SK-N-SH (cell line): ENCODE data around the gene HINFP. TPM values are rescaled to one million over a fixed set of nuclear protein-coding genes. Genes with fewer than 3 reads are reported as not detected.
A peak's percentile ranks its signal among the peaks of the same experiment; 100 is the strongest.

Experiments used
- CTCF ChIA-PET: fragments of 300-600, 350-600 bp; formaldehyde crosslinking; extraction: SDS; loops from one replicate; lab custom pipeline; 2021; lab: Yijun Ruan, JAX
- POLR2A ChIA-PET: fragments of 350-600 bp; sonication (Branson Sonifier 250); formaldehyde crosslinking; extraction: SDS; loops from one replicate; lab custom pipeline; 2020; ENCODE audit warnings: antibody characterized with exemption, inconsistent platforms; lab: Yijun Ruan, JAX
- DNase-seq: peaks from one replicate; pipeline ENCODE4 v3.0.0; 2012
- H2AFZ ChIP-seq: fragments of 200-600 bp; sonication (generic); 2 replicates; pipeline ENCODE4 v1.8.1; 2016; ENCODE audit warnings: antibody characterized with exemption, mild to moderate bottlenecking, low read depth
- H3F3A ChIP-seq: fragments of 200-600 bp; sonication (generic); replicated peaks from 2 replicates; pipeline ENCODE3; 2016; ENCODE audit warnings: antibody characterized with exemption, mild to moderate bottlenecking; ENCODE audit not compliant: insufficient read depth
- H3K27ac ChIP-seq, 2 experiments: fragments of 200-500 bp in 1 of 2; fragments of 200-600 bp in 1 of 2; sonication (Bioruptor generic) in 1 of 2; sonication (generic), shearing (Covaris generic) in 1 of 2; 2 replicates each; pipeline versions ENCODE4 v1.5.1 to v1.6.1; 2014 to 2016; ENCODE audit warnings: low read depth in 2 of 2, inconsistent platforms in 1 of 2, low read length in 1 of 2, mild to moderate bottlenecking in 1 of 2, mixed read lengths in 1 of 2
- H3K27me3 ChIP-seq: fragments of 200-600 bp; sonication (generic), shearing (Covaris generic); 2 replicates; pipeline ENCODE4 v1.6.1; 2016; ENCODE audit warnings: mixed run types; ENCODE audit not compliant: insufficient read depth
- H3K36me3 ChIP-seq, 2 experiments: fragments of 200-500 bp in 1 of 2; fragments of 200-600 bp in 1 of 2; sonication (Bioruptor generic) in 1 of 2; sonication (generic) in 1 of 2; replicated peaks in 1 of 2; 2 replicates each; pipeline versions ENCODE3 to v1.5.1; 2014 to 2016; ENCODE audit warnings: low read length in 1 of 2, mild to moderate bottlenecking in 1 of 2; ENCODE audit not compliant: insufficient read depth in 2 of 2, control insufficient read depth in 1 of 2
- H3K4me1 ChIP-seq, 2 experiments: fragments of 200-500 bp in 1 of 2; fragments of 200-600 bp in 1 of 2; sonication (Bioruptor generic) in 1 of 2; sonication (generic), shearing (Covaris generic) in 1 of 2; 2 replicates each; pipeline versions ENCODE4 v1.5.1 to v1.6.1; 2014 to 2016; ENCODE audit warnings: low read depth in 1 of 2, low read length in 1 of 2, mixed run types in 1 of 2; ENCODE audit not compliant: insufficient read depth in 2 of 2, control insufficient read depth in 1 of 2
- H3K4me2 ChIP-seq: fragments of 200-600 bp; sonication (generic), shearing (Covaris generic); 2 replicates; pipeline ENCODE4 v1.6.1; 2017; ENCODE audit warnings: mixed run types
- H3K4me3 ChIP-seq, 2 experiments: fragments of 200-500 bp in 1 of 2; fragments of 200-600 bp in 1 of 2; sonication (Bioruptor generic) in 1 of 2; sonication (generic), shearing (Covaris generic) in 1 of 2; 2 replicates each; pipeline versions ENCODE4 v1.5.1 to v1.8.1; 2014 to 2016; ENCODE audit warnings: low read depth in 2 of 2, inconsistent platforms in 1 of 2, low read length in 1 of 2, mild to moderate bottlenecking in 1 of 2, mixed read lengths in 1 of 2, moderate library complexity in 1 of 2
- H3K79me2 ChIP-seq: fragments of 200-600 bp; sonication (generic); 2 replicates; pipeline ENCODE4 v1.8.1; 2017; ENCODE audit warnings: mild to moderate bottlenecking; ENCODE audit not compliant: insufficient read depth
- H3K9ac ChIP-seq: fragments of 200-600 bp; sonication (generic); 2 replicates; pipeline ENCODE4 v1.6.1; 2017; ENCODE audit warnings: mixed run types
- H3K9me2 ChIP-seq: fragments of 200-600 bp; sonication (generic); 2 replicates; pipeline ENCODE4 v1.6.1; 2017; ENCODE audit warnings: mixed run types
- H3K9me3 ChIP-seq: fragments of 200-600 bp; sonication (generic); 2 replicates; pipeline ENCODE4 v1.6.1; 2017; ENCODE audit warnings: mixed run types, mild to moderate bottlenecking, moderate library complexity
- H4K20me1 ChIP-seq: fragments of 200-600 bp; sonication (generic); 2 replicates; pipeline ENCODE4 v1.6.1; 2017; ENCODE audit warnings: mild to moderate bottlenecking, mixed run types; ENCODE audit not compliant: insufficient read depth
- FOXJ3 ChIP-seq: sonication (generic); formaldehyde crosslinking; IDR thresholded peaks from 2 replicates; pipeline ENCODE4 v1.5.1; 2020; ENCODE audit warnings: mild to moderate bottlenecking, missing genetic modification reagents
- FOXM1 ChIP-seq: IDR thresholded peaks from 2 replicates; pipeline ENCODE4 v1.4.0; 2012; ENCODE audit warnings: low read depth, mild to moderate bottlenecking
- GATA2 ChIP-seq: sonication (generic); formaldehyde crosslinking; IDR thresholded peaks from 2 replicates; pipeline ENCODE4 v1.5.0; 2020; ENCODE audit warnings: mild to moderate bottlenecking, missing genetic modification reagents
- MEF2A ChIP-seq: IDR thresholded peaks from 2 replicates; pipeline ENCODE4 v1.4.0; 2012; ENCODE audit warnings: low read depth, borderline replicate concordance
- NFIC ChIP-seq: IDR thresholded peaks from 2 replicates; pipeline ENCODE4 v1.4.0; 2012; ENCODE audit warnings: borderline replicate concordance
- PBX3 ChIP-seq: IDR thresholded peaks from 2 replicates; pipeline ENCODE4; 2012
- POLR2AphosphoS5 ChIP-seq: IDR thresholded peaks from 2 replicates; pipeline ENCODE4 v1.6.1; 2012; ENCODE audit warnings: low read depth, low read length
- RAD21 ChIP-seq: IDR thresholded peaks from 2 replicates; pipeline ENCODE4 v1.6.1; 2012; ENCODE audit warnings: mild to moderate bottlenecking, low read length
- TAF1 ChIP-seq: IDR thresholded peaks from 2 replicates; pipeline ENCODE4 v1.6.1; 2012; ENCODE audit warnings: low read depth, mild to moderate bottlenecking, low read length, moderate library complexity, borderline replicate concordance
- YY1 ChIP-seq: IDR thresholded peaks from 2 replicates; pipeline ENCODE4 v1.4.0; 2012; ENCODE audit warnings: low read depth, mild to moderate bottlenecking
- WGBS: methylation state at CpG from one replicate; pipeline ENCODE4 v1.1.6; 2017; ENCODE audit warnings: low lambda C conversion rate; 5-methylcytosine and 5-hydroxymethylcytosine counted together
- polyA plus RNA-seq, 3 experiments: library from polyadenylated mRNA; depleted of rRNA; stranded (reverse); fragments of >200 nt; gene quantifications; 2 replicates each; pipeline ENCODE4 v1.2.3, GENCODE V29; 2012
- TF ChIP-seq, protein P1 (sequence below): fragments of 200-600 bp; sonication (generic); IDR thresholded peaks from 2 replicates; pipeline ENCODE4 v1.6.1; 2017; ENCODE audit warnings: antibody characterized with exemption, mild to moderate bottlenecking, moderate library complexity

The HINFP gene
- polyA plus RNA-seq, 1 of the 3 experiments (the other 2 are of a cell fraction) = 21.8 TPM

DNA sequence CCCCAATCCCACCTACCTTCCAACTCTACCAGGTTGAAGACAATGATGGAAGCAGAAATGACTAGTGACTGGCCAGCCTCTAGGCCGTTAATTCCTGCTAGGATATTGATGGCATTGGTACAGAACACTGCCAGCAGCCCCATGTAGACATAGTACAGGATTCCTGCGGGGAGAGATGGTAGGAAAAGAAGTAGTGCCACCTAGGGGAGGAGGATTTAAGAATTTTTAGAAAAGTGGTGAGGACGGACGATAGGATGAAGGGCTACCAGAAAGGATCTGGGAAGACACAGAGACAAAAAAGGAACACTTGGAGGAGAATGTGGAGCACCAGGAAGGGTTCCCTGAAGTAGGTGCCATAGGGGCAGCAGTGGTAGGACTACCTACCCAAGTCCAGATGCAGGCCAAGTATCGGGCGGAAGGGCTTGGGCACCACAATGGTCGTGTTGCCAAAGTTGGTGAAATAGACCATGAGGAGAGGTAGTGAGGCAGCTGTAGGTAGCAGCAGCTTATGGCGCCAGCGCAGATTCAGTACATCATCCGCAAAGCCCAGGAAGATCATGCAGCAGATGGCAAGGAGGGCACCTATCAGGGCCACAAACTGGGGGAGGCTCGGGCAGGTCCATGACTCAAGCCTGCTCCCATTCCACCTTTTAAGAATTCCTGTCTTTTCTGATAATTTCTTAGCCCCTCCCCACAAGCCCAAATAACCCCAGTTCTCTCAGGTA lies 21.0 kb upstream of the HINFP start (continued):
- TF ChIP-seq PBX3 (no peak), NFIC (no peak), FOXJ3 (no peak), YY1 (no peak), FOXM1 (no peak), MEF2A (no peak), TAF1 (no peak), POLR2AphosphoS5 (no peak), RAD21 (peak; percentile 63), GATA2 (CRISPR knock-in tag) (no peak)
- TF ChIP-seq, protein P1, sequence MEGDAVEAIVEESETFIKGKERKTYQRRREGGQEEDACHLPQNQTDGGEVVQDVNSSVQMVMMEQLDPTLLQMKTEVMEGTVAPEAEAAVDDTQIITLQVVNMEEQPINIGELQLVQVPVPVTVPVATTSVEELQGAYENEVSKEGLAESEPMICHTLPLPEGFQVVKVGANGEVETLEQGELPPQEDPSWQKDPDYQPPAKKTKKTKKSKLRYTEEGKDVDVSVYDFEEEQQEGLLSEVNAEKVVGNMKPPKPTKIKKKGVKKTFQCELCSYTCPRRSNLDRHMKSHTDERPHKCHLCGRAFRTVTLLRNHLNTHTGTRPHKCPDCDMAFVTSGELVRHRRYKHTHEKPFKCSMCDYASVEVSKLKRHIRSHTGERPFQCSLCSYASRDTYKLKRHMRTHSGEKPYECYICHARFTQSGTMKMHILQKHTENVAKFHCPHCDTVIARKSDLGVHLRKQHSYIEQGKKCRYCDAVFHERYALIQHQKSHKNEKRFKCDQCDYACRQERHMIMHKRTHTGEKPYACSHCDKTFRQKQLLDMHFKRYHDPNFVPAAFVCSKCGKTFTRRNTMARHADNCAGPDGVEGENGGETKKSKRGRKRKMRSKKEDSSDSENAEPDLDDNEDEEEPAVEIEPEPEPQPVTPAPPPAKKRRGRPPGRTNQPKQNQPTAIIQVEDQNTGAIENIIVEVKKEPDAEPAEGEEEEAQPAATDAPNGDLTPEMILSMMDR = peak; percentile 69
- TF ChIP-seq, all 33 proteins: peak for 7

- ChIA-PET POLR2A (interaction anchor here (0.7 to 1.6 kb wide), 5 partner anchors 16 to 237 kb away, joined by 3 to 6 read pairs (median 3); partner anchors contain the start of genes HMBS, HYOU1 and MCAM), CTCF (interaction anchor here (0.6 to 1.9 kb wide), 8 partner anchors 10 to 273 kb away, joined by 3 to 13 read pairs (median 4); partner anchors contain the start of gene CBL)
- Histone ChIP-seq H3K27me3 (no peaks in the 10 kb centered on the region), H3K4me2 (peak overlapping the region; percentile 98), H3K79me2 (peaks cover 37% of the 10 kb centered on the region), H3K9me2 (no peaks in the 10 kb centered on the region), H3K27ac (peak overlapping the region; percentile 93 to 97), H3K9ac (peak overlapping the region; percentile 78), H3K36me3 (peaks cover 14 to 26% of the 10 kb centered on the region in 2 experiments), H3K9me3 (no peaks in the 10 kb centered on the region), H4K20me1 (no peaks in the 10 kb centered on the region), H3K4me1 (peaks cover 13 to 21% of the 10 kb centered on the region in 2 experiments; a peak in 3 of 4 replicates), H3F3A (peaks cover 41% of the 10 kb centered on the region), H3K4me3 (peak overlapping the region; percentile 80 to 90), H2AFZ (peak overlapping the region; percentile 77)
- peak; percentile 47 for DNase-seq
- WGBS = 2% methylated on average over 15 of the region's 29 CpGs
- no peak for TF ChIP-seq PBX3
- TF ChIP-seq, protein P1 = peak; percentile 28; the same call in 1 of the 2 replicates
- TF ChIP-seq TAF1 = 0 out of 2 replicates have a peak, but pooled peaks have one; percentile 15
Observed at GRCh38 chr11:119100994-119101758, 20.2 kb upstream of the HINFP start.
